ENCODE data around the gene USP11.

The USP11 gene

GRCh38 chrX:47202316-47202715 is 30.5 kb upstream of the USP11 start:
- Histone ChIP-seq H3K4me1 (ENCODE audit: control insufficient read depth in 5 of 5, insufficient read depth in 5 of 5, low read length in 5 of 5) (peaks cover 3 to 38% (median 18%) of the 10 kb centered on the region in 5 donors), H3K27ac (ENCODE audit: low read depth, low read length) (no peak overlapping the region), H3K36me3 (ENCODE audit: control insufficient read depth in 5 of 5, insufficient read depth in 5 of 5, low read length in 5 of 5) (peaks cover 19 to 93% (median 92%) of the 10 kb centered on the region in 5 donors), H3K9ac (ENCODE audit: low read length in 5 of 5) (no peak overlapping the region), H3K9me3 (ENCODE audit: control insufficient read depth in 5 of 5, low read length in 5 of 5) (no peaks in the 10 kb centered on the region), H3K4me3 (ENCODE audit: low read depth in 1 of 5, low read length in 5 of 5) (no peak overlapping the region), H3K27me3 (ENCODE audit: control insufficient read depth in 5 of 5, insufficient read depth in 4 of 5, low read length in 5 of 5) (peaks cover 0 to 5% (median 0%) of the 10 kb centered on the region in 5 donors)

GRCh38 chrX:47202877-47203276 is 29.9 kb upstream of the USP11 start:
- H3K4me1 ChIP-seq (ENCODE audit: control insufficient read depth in 5 of 5, insufficient read depth in 5 of 5, low read length in 5 of 5), result peaks cover 3 to 33% (median 13%) of the 10 kb centered on the region in 5 donors

GRCh38 chrX:47204970-47205369 is 27.8 kb upstream of the USP11 start:
- Histone ChIP-seq H3K9me3 (ENCODE audit: control insufficient read depth in 5 of 5, low read length in 5 of 5) (no peaks in the 10 kb centered on the region), H3K9ac (ENCODE audit: low read length in 5 of 5) (no peak overlapping the region), H3K27me3 (ENCODE audit: control insufficient read depth in 5 of 5, insufficient read depth in 4 of 5, low read length in 5 of 5) (peaks cover 0 to 7% (median 0%) of the 10 kb centered on the region in 5 donors), H3K27ac (ENCODE audit: low read depth, low read length) (no peak overlapping the region), H3K4me3 (ENCODE audit: low read depth in 1 of 5, low read length in 5 of 5) (no peak overlapping the region), H3K4me1 (ENCODE audit: control insufficient read depth in 5 of 5, insufficient read depth in 5 of 5, low read length in 5 of 5) (peaks cover 3 to 18% (median 8%) of the 10 kb centered on the region in 5 donors), H3K36me3 (ENCODE audit: control insufficient read depth in 5 of 5, insufficient read depth in 5 of 5, low read length in 5 of 5) (peaks cover 26 to 100% (median 94%) of the 10 kb centered on the region in 5 donors)

More at GRCh38 chrX:47202877-47203276, 29.9 kb upstream of the USP11 start:
- no peak overlapping the region for H3K27ac ChIP-seq (ENCODE audit: low read depth, low read length)
- peaks cover 0 to 5% (median 0%) of the 10 kb centered on the region in 5 donors for H3K27me3 ChIP-seq (ENCODE audit: control insufficient read depth in 5 of 5, insufficient read depth in 4 of 5, low read length in 5 of 5)
- H3K36me3 ChIP-seq (ENCODE audit: control insufficient read depth in 5 of 5, insufficient read depth in 5 of 5, low read length in 5 of 5), result peaks cover 24 to 98% (median 96%) of the 10 kb centered on the region in 5 donors
- no peak overlapping the region for H3K4me3 ChIP-seq (ENCODE audit: low read depth in 1 of 5, low read length in 5 of 5)
- H3K9ac ChIP-seq (ENCODE audit: low read length in 5 of 5), result no peak overlapping the region
- H3K9me3 ChIP-seq (ENCODE audit: control insufficient read depth in 5 of 5, low read length in 5 of 5), result no peaks in the 10 kb centered on the region

GRCh38 chrX:47206316-47206715 is 26.5 kb upstream of the USP11 start:
- H3K27ac ChIP-seq (ENCODE audit: low read depth, low read length), result no peak overlapping the region
- peaks cover 29 to 100% (median 94%) of the 10 kb centered on the region in 5 donors for H3K36me3 ChIP-seq (ENCODE audit: control insufficient read depth in 5 of 5, insufficient read depth in 5 of 5, low read length in 5 of 5)
- H3K27me3 ChIP-seq (ENCODE audit: control insufficient read depth in 5 of 5, insufficient read depth in 4 of 5, low read length in 5 of 5), result peaks cover 0 to 9% (median 0%) of the 10 kb centered on the region in 5 donors
- no peaks in the 10 kb centered on the region for H3K9me3 ChIP-seq (ENCODE audit: control insufficient read depth in 5 of 5, low read length in 5 of 5)
- H3K4me1 ChIP-seq (ENCODE audit: control insufficient read depth in 5 of 5, insufficient read depth in 5 of 5, low read length in 5 of 5), result peaks cover 0 to 7% (median 3%) of the 10 kb centered on the region in 5 donors
- H3K4me3 ChIP-seq (ENCODE audit: low read depth in 1 of 5, low read length in 5 of 5), result no peak overlapping the region
- H3K9ac ChIP-seq (ENCODE audit: low read length in 5 of 5), result no peak overlapping the region

- H3K4me3 ChIP-seq (ENCODE audit: low read depth in 1 of 5, low read length in 5 of 5), result no peak overlapping the region
- no peaks in the 10 kb centered on the region for H3K9me3 ChIP-seq (ENCODE audit: control insufficient read depth in 5 of 5, low read length in 5 of 5)
- H3K9ac ChIP-seq (ENCODE audit: low read length in 5 of 5), result no peak overlapping the region
- no peaks in the 10 kb centered on the region for H3K4me1 ChIP-seq (ENCODE audit: control insufficient read depth in 5 of 5, insufficient read depth in 5 of 5, low read length in 5 of 5)
- peaks cover 36 to 100% (median 94%) of the 10 kb centered on the region in 5 donors for H3K36me3 ChIP-seq (ENCODE audit: control insufficient read depth in 5 of 5, insufficient read depth in 5 of 5, low read length in 5 of 5)
- H3K27ac ChIP-seq (ENCODE audit: low read depth, low read length), result no peak overlapping the region
- H3K27me3 ChIP-seq (ENCODE audit: control insufficient read depth in 5 of 5, insufficient read depth in 4 of 5, low read length in 5 of 5), result peaks cover 0 to 4% (median 0%) of the 10 kb centered on the region in 5 donors
These were observed 24.7 kb upstream of the USP11 start for GRCh38 chrX:47208108-47208507.

GRCh38 chrX:47209508-47210238 is 23.1 kb upstream of the USP11 start:
- no peak overlapping the region for H3K27ac ChIP-seq (ENCODE audit: low read depth, low read length)
- no peak overlapping the region for H3K4me3 ChIP-seq (ENCODE audit: low read depth in 1 of 5, low read length in 5 of 5)
- H3K9me3 ChIP-seq (ENCODE audit: control insufficient read depth in 5 of 5, low read length in 5 of 5), result no peaks in the 10 kb centered on the region
- H3K9ac ChIP-seq (ENCODE audit: low read length in 5 of 5), result peak overlapping the region in 1 of 5 donors; percentile 5
- no peaks in the 10 kb centered on the region for H3K4me1 ChIP-seq (ENCODE audit: control insufficient read depth in 5 of 5, insufficient read depth in 5 of 5, low read length in 5 of 5)
- peaks cover 0 to 4% (median 0%) of the 10 kb centered on the region in 5 donors for H3K27me3 ChIP-seq (ENCODE audit: control insufficient read depth in 5 of 5, insufficient read depth in 4 of 5, low read length in 5 of 5)
- peaks cover 31 to 99% (median 92%) of the 10 kb centered on the region in 5 donors for H3K36me3 ChIP-seq (ENCODE audit: control insufficient read depth in 5 of 5, insufficient read depth in 5 of 5, low read length in 5 of 5)

- H3K9me3 ChIP-seq (ENCODE audit: control insufficient read depth in 5 of 5, low read length in 5 of 5), result no peaks in the 10 kb centered on the region
- peaks cover 0 to 4% (median 0%) of the 10 kb centered on the region in 5 donors for H3K27me3 ChIP-seq (ENCODE audit: control insufficient read depth in 5 of 5, insufficient read depth in 4 of 5, low read length in 5 of 5)
- no peak overlapping the region for H3K9ac ChIP-seq (ENCODE audit: low read length in 5 of 5)
- H3K36me3 ChIP-seq (ENCODE audit: control insufficient read depth in 5 of 5, insufficient read depth in 5 of 5, low read length in 5 of 5), result peaks cover 28 to 99% (median 93%) of the 10 kb centered on the region in 5 donors
- H3K4me3 ChIP-seq (ENCODE audit: low read depth in 1 of 5, low read length in 5 of 5), result no peak overlapping the region
- H3K4me1 ChIP-seq (ENCODE audit: control insufficient read depth in 5 of 5, insufficient read depth in 5 of 5, low read length in 5 of 5), result no peaks in the 10 kb centered on the region
- no peak overlapping the region for H3K27ac ChIP-seq (ENCODE audit: low read depth, low read length)
These were observed 22.0 kb upstream of the USP11 start for GRCh38 chrX:47210661-47211425.

GRCh38 chrX:47212381-47213293 is 20.2 kb upstream of the USP11 start:
- Histone ChIP-seq H3K4me3 (ENCODE audit: low read depth in 1 of 5, low read length in 5 of 5) (no peak overlapping the region), H3K27ac (ENCODE audit: low read depth, low read length) (no peak overlapping the region), H3K27me3 (ENCODE audit: control insufficient read depth in 5 of 5, insufficient read depth in 4 of 5, low read length in 5 of 5) (peaks cover 0 to 4% (median 1%) of the 10 kb centered on the region in 5 donors), H3K4me1 (ENCODE audit: control insufficient read depth in 5 of 5, insufficient read depth in 5 of 5, low read length in 5 of 5) (peaks cover under 1 to 10% (median 8%) of the 10 kb centered on the region in 5 donors), H3K36me3 (ENCODE audit: control insufficient read depth in 5 of 5, insufficient read depth in 5 of 5, low read length in 5 of 5) (peaks cover 17 to 87% (median 80%) of the 10 kb centered on the region in 5 donors), H3K9me3 (ENCODE audit: control insufficient read depth in 5 of 5, low read length in 5 of 5) (no peaks in the 10 kb centered on the region), H3K9ac (ENCODE audit: low read length in 5 of 5) (no peak overlapping the region)

- Histone ChIP-seq H3K4me1 (ENCODE audit: control insufficient read depth in 5 of 5, insufficient read depth in 5 of 5, low read length in 5 of 5) (peaks cover 7 to 23% (median 16%) of the 10 kb centered on the region in 5 donors), H3K9me3 (ENCODE audit: control insufficient read depth in 5 of 5, low read length in 5 of 5) (no peaks in the 10 kb centered on the region), H3K27me3 (ENCODE audit: control insufficient read depth in 5 of 5, insufficient read depth in 4 of 5, low read length in 5 of 5) (peaks cover 0 to 4% (median under 1%) of the 10 kb centered on the region in 5 donors), H3K27ac (ENCODE audit: low read depth, low read length) (no peak overlapping the region), H3K9ac (ENCODE audit: low read length in 5 of 5) (no peak overlapping the region), H3K36me3 (ENCODE audit: control insufficient read depth in 5 of 5, insufficient read depth in 5 of 5, low read length in 5 of 5) (peaks cover 12 to 69% (median 66%) of the 10 kb centered on the region in 5 donors), H3K4me3 (ENCODE audit: low read depth in 1 of 5, low read length in 5 of 5) (no peak overlapping the region)
These were observed 18.3 kb upstream of the USP11 start for GRCh38 chrX:47214435-47215077.
